Mononuclear cell (primary cell): Measurements from ENCODE around the gene RTP3. TPM values are rescaled to one million over a fixed set of nuclear protein-coding genes. Genes with fewer than 3 reads are reported as not detected.
"Not testable (repeated sequence)": the region's sequence is repeated elsewhere in the genome, so short reads cannot be mapped to it uniquely, and the experiment has no call there.

ENCODE experiments used
- H3K27me3 ChIP-seq: 2 replicates; pipeline ENCODE4 v1.6.0; 2011; ENCODE audit warnings: low read length, control low read depth; ENCODE audit not compliant: insufficient read depth
- H3K4me1 ChIP-seq: 2 replicates; pipeline ENCODE4 v1.5.1; 2011; ENCODE audit warnings: mild to moderate bottlenecking, low read length, control low read depth; ENCODE audit not compliant: insufficient read depth
- H3K4me3 ChIP-seq: 2 replicates; pipeline ENCODE4 v1.5.1; 2011; ENCODE audit warnings: mild to moderate bottlenecking, low read length, moderate library complexity
- H3K9me3 ChIP-seq: 2 replicates; pipeline ENCODE4 v1.5.1; 2011; ENCODE audit warnings: low read depth, mild to moderate bottlenecking, control low read depth, low read length
- total RNA-seq: library from RNA; depleted of rRNA; stranded (reverse); fragments of >200 nt; gene quantifications from one replicate; pipeline ENCODE4 v1.2.3, GENCODE V29; 2012

Gene RTP3
- total RNA-seq, 1 donor: 0.10 TPM

DNA sequence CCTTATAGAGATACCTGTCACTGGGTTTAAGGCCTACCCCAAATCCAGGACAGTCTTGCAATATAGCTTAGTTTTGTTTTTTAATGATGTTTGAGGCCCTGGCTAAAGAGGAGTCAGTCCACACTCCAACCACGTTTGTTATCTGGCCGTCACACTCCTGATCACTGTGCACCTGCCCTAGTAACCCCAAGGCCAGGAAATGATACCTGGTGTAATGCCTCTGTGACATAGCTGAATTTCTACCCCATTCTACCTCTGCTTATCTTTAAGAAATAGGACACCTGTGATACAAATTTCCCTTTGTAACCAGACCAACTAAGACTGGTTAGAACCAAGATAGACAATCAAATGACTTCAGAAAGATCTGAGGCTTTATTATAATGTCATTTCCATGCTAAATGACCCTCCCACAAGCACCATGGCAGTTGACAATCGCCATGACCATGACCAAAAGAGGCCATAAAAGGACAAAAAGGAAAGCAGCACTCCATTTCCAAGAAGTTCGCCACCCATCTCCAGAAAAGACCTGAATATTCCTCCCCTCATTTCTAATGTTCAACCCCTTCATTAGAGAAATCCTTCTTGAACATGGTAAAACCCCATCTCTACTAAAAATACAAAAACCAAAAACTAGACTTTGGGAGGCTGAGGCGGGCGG lies 4.8 kb upstream of the RTP3 start:
- H3K9me3 ChIP-seq: no peaks in the 10 kb centered on the region
- H3K27me3 ChIP-seq: no peaks in the 10 kb centered on the region
- peaks cover 9% of the 10 kb centered on the region for H3K4me1 ChIP-seq
- H3K4me3 ChIP-seq: no peak overlapping the region

DNA sequence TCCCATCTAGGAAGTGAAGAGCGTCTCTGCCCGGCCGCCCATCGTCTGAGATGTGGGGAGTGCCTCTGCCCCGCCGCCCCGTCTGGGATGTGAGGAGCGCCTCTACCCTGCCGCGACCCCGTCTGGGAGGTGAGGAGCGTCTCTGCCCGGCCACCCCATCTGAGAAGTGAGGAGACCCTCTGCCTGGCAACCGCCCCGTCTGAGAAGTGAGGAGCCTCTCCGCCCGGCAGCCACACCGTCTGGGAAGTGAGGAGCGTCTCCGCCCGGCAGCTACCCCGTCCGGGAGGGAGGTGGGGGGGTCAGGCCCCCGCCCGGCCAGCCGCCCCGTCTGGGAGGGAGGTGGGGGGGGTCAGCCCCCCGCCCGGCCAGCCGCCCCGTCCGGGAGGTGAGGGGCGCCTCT lies 3.3 kb upstream of the RTP3 start:
- H3K27me3 ChIP-seq, H3K9me3 ChIP-seq, H3K4me1 ChIP-seq, H3K4me3 ChIP-seq: not testable (repeated sequence)

GRCh38 chr3:46495901-46496456 lies 1.8 kb upstream of the RTP3 start:
- no peaks in the 10 kb centered on the region for H3K27me3 ChIP-seq
- H3K4me3 ChIP-seq: no peak overlapping the region
- no peaks in the 10 kb centered on the region for H3K9me3 ChIP-seq
- peaks cover under 1% of the 10 kb centered on the region for H3K4me1 ChIP-seq

- Histone ChIP-seq H3K4me1 (peaks cover 6% of the 10 kb centered on the region), H3K9me3 (no peaks in the 10 kb centered on the region), H3K27me3 (no peaks in the 10 kb centered on the region), H3K4me3 (no peak overlapping the region)
Measured at GRCh38 chr3:46496746-46497555, 825 bp upstream of the RTP3 start.

DNA sequence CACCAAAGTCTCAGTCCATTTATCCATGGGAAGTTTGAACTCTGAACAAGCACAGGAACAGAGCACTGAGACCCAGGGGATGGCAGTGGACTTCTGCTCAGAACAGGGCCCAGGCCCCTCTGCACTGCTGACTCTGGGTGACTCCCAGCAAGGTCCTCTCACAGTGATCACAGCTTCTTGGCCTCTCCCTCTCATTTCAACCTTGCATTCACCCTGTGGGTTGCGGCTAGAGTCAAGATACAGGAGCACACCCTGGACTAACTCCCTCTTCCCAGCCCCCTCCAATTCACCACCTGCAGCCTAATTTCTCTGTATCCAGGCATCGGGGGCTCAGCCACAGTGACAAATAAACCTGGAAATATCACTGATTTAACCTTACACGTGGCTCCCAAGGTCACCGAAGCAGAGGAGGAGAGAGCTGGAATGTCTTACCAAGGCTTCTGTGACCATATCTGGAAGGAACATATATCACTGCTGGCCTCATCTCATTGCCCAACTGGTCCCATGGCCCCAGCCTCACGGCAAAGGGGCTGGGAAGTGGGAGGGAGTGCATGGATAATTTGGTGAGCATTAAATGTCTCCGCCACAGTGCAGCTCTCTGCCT lies 1.2 kb downstream of the RTP3 start:
- Histone ChIP-seq H3K9me3 (no peaks in the 10 kb centered on the region), H3K4me3 (no peak overlapping the region), H3K27me3 (no peaks in the 10 kb centered on the region), H3K4me1 (peaks cover 6% of the 10 kb centered on the region)

DNA sequence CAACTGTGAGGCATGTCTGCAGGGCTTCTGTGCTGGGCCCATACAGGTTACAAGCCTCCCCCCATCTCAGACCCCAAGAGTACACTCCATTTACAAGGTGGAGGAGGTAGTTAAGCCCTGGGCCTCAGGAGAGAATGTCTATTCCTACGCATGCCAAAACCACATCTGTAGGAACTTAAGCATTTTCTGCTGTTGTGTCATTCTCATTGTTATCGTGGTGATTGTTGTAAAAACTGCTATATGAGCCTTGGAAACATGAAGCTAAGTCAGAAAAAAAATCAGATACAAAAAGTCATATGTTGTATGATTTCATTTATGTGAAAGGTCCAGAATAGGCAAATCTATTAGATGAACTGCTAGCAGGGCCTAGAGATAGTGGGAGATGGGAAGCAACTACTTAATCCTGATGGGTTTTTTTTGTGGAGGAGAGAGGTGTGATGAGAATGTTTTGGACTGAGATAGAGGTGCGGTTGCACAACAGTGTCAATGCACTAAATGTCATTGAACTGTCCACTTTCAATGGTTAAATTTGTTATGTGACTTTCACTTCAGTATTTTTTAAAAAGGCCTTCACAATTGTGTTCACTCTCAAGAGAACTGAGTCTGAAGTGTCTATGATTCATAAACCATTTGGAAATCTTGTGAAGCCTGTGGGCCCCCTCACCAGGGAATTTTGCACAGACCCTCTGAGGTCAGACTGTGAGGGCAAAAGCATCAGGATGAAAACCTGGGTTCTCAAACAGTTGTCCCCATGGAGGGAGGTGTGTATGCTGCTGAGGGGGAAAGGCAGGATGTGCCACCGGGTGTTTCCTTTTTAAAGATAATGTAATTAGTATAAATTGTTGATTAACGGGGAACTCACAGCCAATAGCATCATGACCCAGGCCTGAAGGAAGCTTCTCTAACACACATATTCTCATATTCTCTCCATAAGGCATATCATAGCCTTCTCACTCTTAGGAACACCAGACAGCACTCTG lies 3.2 kb downstream of the RTP3 start:
- Histone ChIP-seq H3K27me3 (no peaks in the 10 kb centered on the region), H3K9me3 (no peaks in the 10 kb centered on the region), H3K4me1 (peaks cover 6% of the 10 kb centered on the region), H3K4me3 (no peak overlapping the region)

DNA sequence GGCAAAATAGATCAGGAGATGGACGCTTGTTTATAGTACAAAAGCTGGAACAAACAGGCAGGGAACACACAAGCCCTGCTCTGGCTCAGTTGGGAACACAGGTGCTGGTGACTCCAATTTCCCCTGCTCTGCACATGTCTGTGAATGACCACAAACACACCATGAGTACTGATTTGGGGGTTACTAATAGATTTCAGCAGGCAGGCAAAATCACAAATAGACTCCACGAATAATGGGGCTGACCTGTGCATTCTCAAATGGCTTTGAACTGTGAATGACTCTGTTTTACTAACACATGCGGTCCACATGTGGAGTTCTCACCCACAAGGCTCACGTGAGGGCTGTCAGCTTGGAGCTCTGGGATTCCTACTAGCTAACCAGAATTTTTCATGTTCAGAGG lies 3.9 kb downstream of the RTP3 start:
- H3K4me3 ChIP-seq: no peak overlapping the region
- no peaks in the 10 kb centered on the region for H3K9me3 ChIP-seq
- H3K27me3 ChIP-seq: no peaks in the 10 kb centered on the region
- H3K4me1 ChIP-seq: peaks cover 6% of the 10 kb centered on the region

DNA sequence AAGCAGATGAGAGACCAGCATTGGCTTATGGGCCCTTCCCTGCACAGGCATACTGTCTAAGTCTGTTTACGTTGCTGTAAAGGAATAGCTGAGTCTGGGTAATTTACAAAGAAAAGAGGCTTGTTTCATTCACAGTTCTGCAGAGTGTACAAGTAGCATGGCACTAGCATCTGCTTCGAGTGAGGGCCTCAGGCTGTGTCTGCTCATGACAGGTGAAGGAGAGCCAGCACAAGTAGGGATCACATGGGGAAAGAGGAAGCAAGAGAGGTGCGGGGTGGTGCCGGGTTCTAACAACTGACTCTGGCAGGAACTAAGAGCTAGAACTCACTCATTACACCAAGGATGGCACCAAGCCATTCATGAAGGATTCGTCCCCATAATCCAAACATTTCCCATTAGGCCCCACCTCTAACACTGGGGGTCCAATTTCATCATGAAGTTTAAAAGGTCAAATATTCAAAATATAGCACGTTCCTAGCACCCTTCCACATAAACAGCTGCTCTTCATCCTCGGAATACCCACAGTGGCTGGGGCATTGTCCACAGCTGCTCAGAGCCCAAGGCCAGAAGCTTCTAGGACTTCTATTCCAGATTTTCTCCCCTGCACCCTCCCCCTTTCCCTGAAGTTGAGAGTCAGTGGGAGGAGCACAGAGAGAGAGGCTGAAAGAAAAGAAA lies 5.6 kb downstream of the RTP3 start:
- Histone ChIP-seq H3K27me3 (no peaks in the 10 kb centered on the region), H3K9me3 (no peaks in the 10 kb centered on the region), H3K4me3 (no peak overlapping the region), H3K4me1 (peaks cover 6% of the 10 kb centered on the region)

- Histone ChIP-seq H3K4me3 (no peak overlapping the region), H3K4me1 (peaks cover 6% of the 10 kb centered on the region), H3K27me3 (no peaks in the 10 kb centered on the region), H3K9me3 (no peaks in the 10 kb centered on the region)
Measured at GRCh38 chr3:46504789-46505188, 7.0 kb downstream of the RTP3 start.

DNA sequence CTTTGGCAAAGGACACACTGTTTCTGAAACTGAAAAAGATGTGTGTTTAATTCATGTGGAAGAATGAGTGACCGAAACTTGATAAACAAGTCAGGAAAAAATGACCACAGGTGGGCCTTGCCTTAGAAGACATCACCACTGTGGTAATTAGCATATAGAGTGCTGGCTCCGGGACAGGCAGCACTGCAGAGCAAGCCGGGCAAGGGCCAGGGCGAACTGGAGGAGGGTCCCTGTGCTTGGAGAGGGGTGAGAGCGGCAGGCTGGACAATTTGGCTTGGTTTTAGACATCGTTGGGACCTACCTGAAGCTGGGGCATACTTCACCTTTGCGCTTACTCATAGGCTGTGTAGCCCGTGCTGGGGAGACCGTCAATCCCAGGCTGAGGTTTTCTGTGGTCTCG lies 8.2 kb downstream of the RTP3 start:
- H3K4me3 ChIP-seq: no peak overlapping the region
- peaks cover 6% of the 10 kb centered on the region for H3K4me1 ChIP-seq
- H3K9me3 ChIP-seq: no peaks in the 10 kb centered on the region
- H3K27me3 ChIP-seq: no peaks in the 10 kb centered on the region

GRCh38 chr3:46506526-46506925 lies 8.8 kb downstream of the RTP3 start:
- Histone ChIP-seq H3K9me3 (no peaks in the 10 kb centered on the region), H3K27me3 (no peaks in the 10 kb centered on the region)

GRCh38 chr3:46508850-46509591 lies 11.2 kb downstream of the RTP3 start:
- Histone ChIP-seq H3K27me3 (no peaks in the 10 kb centered on the region), H3K9me3 (no peaks in the 10 kb centered on the region), H3K4me3 (no peak overlapping the region), H3K4me1 (no peaks in the 10 kb centered on the region)

More at GRCh38 chr3:46506526-46506925, 8.8 kb downstream of the RTP3 start:
- Histone ChIP-seq H3K4me3 (no peak overlapping the region), H3K4me1 (peaks cover under 1% of the 10 kb centered on the region)

GRCh38 chr3:46509661-46510187 lies 11.9 kb downstream of the RTP3 start:
- Histone ChIP-seq H3K9me3 (no peaks in the 10 kb centered on the region), H3K4me3 (no peak overlapping the region), H3K27me3 (no peaks in the 10 kb centered on the region), H3K4me1 (no peaks in the 10 kb centered on the region)
